NCI-H1436 (cell line): ENCODE data around the gene CCDC120.

ENCODE experiments used
- DNase-seq: peaks from one replicate; lab custom pipeline; 2025; lab: John Stamatoyannopoulos, UW

The CCDC120 gene, protein sequence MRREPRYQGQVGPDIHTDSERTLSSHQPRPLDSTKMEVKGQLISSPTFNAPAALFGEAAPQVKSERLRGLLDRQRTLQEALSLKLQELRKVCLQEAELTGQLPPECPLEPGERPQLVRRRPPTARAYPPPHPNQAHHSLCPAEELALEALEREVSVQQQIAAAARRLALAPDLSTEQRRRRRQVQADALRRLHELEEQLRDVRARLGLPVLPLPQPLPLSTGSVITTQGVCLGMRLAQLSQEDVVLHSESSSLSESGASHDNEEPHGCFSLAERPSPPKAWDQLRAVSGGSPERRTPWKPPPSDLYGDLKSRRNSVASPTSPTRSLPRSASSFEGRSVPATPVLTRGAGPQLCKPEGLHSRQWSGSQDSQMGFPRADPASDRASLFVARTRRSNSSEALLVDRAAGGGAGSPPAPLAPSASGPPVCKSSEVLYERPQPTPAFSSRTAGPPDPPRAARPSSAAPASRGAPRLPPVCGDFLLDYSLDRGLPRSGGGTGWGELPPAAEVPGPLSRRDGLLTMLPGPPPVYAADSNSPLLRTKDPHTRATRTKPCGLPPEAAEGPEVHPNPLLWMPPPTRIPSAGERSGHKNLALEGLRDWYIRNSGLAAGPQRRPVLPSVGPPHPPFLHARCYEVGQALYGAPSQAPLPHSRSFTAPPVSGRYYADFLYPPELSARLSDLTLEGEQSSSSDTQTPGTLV

DNA sequence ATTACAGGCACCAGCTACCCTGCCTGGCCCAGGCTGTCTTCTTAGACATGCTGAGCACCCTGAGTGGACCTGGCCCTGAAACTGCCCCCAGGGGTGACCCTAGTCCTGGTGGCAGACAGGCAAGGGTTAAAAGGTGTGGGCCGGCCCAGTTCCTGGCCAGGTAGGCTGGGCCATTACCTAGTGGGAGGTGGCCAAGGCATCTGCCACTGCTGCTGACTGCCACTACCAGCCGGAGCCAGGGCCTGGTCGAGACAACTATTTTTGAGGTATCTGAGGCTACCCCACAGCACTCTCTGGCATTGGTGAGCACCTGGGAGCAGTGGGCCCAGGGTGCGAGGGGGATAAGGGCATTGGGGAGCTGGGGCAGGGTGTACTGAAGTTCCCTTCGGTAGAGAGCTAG, at the start of gene CCDC120:
TSS of gene CCDC120 (plus strand) at position 206 of the 400 bp plus-strand sequence. CDS start 3,043 bp downstream, outside the sequence.
- DNase-seq: no peak

DNA sequence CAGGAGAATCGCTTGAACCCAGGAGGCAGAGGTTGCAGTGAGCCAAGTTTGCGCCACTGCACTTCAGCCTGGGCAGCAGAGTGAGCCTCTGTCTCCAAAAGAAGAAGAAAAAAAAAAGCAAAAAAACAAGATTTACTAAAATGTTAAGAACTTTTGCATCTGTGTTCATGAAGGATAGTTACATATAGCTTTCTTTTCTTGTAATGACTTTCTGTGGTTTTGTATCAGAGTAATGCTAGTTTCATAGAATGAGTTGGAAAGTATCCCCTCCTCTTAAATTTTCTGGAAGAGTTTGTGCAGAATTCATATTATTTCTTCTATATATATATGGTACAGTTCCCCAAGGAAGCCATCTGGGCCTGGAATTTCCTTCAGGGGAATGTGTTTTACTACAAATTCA, 39.7 kb upstream of the CCDC120 start:
- no peak for DNase-seq

DNA sequence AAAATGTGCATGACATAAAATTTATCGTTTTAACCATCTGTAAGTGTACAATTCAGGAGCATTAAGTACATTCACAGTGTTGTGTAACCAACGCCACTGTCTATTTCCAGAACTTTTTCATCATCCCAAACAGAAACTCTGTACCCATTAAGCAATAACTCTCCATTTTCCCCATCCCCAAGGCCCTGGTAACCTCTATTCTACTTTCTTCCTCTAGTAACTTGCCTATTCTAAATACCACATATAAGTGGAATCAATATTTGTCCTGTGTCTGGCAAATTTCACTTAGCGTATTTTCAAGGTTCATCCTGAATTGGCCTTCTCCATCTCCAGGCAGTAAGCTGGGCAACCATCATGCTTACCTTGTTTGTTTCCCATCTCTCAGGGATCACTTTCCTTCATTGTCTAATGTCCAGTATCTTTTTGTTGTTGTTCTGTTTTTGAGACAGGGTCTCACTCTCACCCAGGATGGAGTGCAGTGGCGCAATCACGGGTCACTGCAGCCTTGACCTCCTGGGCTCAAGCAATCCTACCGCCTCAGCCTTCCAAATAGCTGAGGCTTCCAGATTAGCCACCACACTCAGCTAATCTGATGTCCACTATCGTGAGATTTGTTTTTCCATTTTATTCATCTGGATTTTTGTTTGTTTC, 39.1 kb upstream of the CCDC120 start:
- no peak for DNase-seq

DNA sequence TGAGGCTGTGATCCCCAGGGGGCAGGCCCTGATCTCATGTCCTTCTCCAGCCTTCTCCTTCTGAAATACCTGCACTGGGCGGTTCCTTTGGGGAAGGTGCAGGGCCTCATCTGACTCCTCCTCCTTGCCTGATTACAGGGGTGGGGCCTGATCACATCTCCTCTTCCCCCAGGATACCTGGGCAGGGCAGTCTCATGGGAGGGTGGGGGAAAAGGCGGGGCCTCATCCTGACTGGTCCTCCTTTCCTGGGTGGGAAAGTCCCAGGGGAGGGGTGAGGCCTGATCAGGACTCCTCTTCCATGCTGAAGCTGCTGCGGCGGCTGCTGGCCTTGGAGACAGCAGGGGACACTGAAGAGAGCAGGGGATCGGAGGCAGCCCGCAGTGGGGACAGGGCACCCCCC, 28.9 kb upstream of the CCDC120 start:
- no peak for DNase-seq

DNA sequence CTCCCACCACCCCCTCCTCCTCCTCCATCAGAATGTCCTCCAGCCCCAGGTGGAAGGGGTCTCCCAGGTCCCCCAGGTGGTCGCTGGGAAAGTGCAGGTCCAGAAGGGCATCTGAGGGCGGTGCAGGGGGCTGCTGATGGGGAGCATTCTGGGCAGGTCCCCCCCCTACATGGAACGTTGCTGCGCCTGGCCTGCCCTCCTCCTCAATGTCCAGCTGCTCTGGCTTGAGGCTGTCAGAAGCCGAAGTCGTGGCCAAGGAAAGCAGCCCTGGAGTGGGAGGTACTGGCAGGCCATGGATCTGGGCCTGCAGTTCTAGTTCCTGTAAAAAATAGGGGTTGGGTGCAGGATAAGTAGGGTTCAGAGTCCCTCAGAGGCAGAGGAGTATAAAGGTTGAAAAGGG, 28.5 kb upstream of the CCDC120 start:
- DNase-seq: no peak

DNA sequence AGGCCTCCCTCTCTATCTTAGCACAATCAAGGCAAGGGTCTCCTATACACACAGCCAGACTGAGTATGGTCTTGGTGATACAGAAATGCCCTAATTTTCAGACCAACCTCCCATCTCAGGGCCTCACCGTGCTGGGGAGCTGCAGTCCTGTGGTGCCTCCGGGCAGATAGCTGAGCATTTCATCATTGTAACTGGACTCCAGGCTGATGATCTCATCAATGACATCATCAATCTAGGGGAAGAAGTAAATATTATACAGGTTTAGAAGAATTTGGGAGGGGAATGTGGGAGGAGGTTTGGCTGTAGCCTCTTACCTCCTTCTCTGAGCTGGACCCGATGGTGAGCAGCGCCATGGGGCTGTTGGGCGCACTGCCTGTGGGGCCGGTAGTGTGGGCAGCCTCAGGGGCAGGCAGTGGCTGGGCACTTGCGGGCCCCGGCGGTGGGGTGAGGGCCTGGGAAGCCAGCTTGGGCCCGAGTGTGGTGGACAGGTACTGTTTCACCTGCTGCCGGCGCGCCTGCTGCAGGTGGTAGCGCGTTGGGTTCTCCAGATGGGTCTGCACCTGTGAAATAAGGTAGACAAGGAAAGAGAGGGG, 20.8 kb upstream of the CCDC120 start:
- DNase-seq: no peak

DNA sequence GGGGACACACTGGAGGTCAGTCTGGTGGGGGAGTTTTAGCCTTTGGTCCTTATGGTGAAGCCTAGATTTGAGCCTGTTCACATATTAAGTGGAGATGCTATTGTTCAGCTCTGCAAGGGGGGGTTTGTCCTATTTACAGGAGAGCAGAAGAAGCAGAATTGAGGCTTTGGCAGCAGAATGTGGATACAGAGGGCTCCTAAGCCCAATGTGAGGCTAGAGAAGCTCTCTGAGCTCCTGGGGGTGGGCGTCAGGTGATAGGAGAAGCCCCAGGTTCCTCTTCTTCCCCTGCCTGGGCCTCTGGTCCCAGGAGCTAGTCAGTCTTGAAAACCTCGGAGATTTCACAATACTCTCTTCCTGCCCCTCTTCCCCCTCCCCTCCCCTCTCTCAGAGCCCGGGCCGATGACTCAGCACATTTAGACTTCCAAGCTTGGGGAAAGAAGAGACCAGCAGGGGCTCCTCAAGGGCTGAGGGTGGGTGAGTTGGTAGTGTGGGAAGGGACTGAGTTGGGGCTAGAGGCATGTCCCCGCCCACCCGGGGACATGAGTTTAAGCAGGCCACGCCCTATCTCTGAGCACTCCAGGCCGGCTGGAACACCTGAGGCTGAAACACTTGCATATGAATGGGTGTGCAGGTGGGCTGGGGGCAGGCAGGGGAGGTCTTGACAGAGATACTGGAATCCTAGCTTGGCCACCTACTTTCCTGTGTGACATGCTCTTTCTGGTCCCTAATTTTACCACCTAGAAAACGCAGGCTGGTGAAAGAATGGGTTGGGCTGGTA, 19.0 kb upstream of the CCDC120 start:
- DNase-seq: peak; percentile 66

DNA sequence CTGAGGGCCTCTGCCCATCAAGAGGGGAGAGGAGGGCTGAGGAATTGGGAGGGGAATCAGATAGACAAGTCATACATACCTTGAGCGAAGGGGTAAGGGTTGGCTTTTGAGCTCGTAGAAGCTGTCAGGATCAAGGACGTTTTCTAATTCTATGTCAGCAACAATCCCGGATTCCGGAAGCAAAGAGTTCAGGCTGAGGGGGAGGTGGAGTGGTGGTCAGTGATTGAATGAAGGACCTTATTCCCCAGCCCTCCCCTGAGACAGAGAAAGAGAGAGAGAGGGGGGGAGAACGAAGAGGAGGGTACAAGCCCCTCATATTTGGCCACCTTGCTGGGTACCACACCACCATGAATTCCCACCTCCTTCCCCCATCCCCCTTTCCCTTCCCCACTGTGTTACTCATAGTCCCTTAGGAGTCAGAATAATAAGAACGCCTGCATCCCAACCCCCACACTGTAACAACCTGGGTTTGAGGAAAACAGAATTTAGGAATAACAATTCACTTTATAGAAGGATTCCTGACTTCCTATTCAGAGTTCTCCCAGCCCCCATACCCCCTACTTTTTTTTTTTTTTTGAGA, 18.3 kb upstream of the CCDC120 start:
- no peak for DNase-seq

DNA sequence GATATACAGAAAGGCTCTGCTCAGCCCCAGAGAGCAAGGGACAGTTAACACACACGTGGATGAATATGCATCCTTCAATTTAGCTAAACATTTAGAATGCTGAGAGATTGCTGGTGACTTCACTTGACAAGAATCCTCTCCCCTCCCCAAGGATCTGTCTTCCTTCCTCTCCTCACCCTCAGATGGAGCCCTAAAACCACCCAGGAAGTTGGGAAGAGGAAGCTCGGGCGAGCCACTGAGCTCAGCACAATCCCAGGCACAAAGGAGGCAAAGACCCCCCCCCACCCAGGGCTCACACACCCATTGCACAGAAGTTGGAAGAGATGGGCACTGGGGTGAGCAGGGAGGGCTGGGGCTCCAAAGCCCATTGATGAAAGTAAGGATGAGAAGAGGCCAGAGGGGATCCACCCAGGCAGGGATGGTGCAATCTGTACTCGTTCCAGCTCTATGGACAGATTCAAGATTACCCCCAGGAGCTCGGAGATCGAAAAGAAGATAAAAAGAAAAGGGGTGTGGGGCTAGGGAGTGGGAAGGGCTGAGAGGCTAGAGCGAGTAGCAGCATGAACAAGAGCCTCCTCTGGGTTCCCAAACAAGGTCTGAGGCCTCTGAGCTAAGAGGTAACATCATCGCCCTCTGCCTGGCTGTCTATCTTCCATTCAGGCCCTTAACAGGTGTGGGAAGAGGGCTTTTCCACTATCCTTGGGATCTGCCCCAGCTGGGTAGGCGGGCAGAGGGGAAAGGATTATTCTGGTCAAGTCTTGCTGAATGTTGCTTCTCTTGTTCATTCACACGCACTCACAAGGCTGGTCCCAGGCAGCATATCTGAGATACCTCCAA, 16.8 kb upstream of the CCDC120 start:
- DNase-seq: no peak

DNA sequence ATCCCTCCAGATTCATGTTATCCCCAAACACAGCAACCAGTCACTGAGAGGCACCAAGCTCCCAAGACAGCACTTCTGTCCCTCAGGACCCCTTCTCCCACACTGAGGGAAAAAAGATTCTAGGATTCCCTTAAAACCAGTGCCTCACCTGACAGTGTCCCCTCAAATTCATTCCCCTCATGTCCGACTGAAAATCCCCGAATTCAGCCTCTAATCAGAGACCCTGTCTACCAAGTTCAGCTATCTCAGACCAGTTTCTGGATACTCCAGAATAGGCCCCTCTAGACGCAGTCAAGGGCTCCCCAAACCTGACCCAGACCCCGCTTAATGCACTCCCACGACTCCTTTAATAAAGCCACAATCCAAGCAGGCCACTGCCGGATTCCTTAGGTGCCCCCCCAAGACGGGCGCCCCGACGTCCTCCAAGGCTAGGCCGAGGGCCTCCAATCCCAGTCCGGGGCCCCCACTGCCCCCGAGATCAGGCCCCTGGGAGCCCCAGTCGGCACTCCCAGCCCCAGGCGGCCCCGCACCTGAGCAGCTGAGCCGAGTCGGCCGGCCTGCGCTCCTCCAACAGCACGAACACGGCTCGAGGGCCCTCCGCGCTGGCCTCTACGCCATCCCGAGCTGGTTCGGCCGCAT, 16.1 kb upstream of the CCDC120 start:
- DNase-seq: no peak

DNA sequence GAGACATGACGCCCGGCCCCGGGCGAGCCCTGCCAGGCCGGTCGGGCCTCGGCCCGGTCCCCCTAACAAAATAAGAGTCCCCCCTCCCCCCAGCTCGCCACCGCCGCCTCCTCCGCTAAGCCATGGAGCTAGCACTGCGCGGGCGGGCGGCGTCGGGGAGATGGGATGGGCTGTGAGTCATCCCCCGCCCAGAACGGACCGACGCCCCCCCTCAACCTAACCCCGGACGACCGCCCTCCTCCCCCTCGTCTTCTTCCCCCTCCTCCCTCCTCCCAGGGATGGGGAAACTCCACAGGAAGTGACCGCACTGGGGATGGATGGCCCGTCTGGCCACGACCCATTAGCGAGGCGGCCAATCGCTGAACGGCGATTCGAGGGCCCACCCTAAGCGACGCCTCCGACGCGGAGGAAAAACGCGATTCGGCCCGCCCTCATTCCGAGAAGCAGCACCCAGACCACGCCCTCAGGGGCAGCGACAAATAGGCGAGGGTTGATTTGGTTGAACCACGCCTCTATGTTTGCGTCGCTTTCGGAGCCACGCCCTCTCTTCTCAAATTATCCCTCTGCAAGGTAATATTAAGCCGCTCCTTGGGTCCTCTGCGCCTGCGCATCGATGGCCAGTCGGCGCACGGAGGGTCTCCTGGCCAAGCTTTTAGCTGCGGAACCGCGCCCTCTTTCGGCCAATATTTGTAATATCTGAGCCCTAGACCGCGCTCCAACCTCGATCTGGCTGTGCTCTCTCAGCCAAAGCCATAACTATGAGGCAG, 15.4 kb upstream of the CCDC120 start, which contains the start of gene TFE3:
TSS of gene TFE3 (minus strand) at position 138 of the 767 bp plus-strand sequence. CDS start at position 7, 131 bp downstream.
- peak; percentile 96 for DNase-seq

DNA sequence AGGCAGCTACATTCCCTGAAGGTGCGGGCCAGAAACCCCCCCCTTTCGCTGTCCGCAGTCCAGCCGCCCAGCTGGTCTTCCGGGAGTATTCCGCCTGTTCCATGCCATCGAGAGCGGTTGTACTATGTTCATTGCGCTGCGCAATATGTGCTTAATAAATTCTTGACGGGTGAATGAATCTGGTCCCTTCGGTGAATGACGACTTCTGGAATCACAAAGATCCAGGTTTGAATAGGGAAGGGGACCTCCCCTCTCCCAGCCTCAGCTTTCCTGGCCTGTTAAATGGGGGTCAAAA, 14.9 kb upstream of the CCDC120 start:
- no peak for DNase-seq

DNA sequence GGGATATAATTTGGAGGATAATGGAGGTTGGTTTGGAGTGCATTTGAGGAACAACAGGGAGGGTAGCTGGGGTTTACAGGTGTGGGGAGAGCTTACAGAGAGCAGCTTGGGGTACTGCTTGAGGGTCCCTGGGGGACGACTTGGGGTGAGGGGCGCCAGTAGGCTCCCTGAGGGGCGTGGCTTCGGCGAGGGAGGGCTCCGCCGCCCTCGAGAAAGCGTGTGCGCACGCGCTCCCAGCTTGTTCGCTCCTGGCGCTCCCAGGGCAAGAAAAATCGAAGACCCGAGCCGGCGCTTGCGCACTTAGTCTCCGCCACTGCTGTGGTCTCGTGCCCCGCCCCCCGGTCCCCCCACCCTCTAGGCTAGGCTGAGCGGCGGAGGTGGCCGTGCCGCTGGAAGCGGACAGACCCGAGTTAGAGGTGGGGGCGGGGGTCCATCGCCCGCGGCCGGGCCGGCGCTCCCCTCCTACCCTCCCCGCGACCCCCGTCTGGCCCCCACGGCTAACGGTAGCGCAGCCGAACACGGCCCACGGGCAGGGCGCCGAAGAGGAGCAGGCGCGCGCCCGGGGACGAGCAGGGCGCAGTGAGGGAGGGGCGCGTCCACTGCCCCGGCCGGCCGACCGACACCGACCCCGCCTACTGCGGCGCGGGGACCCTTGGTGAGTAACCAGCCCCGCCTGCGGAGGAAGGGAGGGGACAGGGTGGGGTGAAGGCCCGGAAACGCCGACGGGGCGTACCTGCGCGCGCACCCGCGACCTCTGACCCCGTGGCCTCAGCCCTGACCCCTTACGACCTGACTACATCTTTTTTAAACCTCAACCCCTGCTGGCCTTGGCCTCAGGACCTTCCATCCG, 5.4 kb upstream of the CCDC120 start:
- peak; percentile 71 for DNase-seq

DNA sequence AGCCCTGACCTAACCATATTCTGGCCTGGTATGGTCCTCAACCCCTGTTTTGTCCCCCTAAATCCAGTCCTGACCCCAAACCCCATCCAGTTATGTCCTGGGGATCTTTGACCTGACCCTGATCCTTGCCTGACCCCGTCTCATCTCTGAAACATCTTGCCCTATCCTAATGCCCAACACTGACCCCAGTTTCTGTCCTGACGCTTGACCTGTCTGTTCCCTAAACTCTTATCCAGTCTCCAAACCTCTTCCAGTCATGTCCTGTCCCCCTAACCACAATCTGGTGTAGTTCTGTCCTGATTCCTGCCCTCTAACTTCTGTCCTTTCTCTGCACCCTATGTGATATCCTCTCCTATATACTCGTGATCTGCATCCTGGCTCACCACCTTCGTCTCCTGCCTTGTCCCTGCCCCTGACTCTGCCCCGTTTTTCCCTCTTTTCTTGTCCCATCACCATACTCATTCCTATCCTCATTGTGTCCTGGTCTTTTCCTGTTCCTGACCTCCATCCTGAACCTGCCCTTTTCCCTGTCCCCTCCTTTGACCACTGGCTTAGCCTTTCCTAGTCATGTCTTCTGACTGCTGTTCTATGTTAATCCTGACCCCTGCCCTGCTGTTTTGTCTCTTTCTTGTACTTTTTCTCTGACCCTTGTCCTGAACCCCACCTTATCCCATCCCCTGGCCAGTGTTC, 4.6 kb upstream of the CCDC120 start:
- no peak for DNase-seq

DNA sequence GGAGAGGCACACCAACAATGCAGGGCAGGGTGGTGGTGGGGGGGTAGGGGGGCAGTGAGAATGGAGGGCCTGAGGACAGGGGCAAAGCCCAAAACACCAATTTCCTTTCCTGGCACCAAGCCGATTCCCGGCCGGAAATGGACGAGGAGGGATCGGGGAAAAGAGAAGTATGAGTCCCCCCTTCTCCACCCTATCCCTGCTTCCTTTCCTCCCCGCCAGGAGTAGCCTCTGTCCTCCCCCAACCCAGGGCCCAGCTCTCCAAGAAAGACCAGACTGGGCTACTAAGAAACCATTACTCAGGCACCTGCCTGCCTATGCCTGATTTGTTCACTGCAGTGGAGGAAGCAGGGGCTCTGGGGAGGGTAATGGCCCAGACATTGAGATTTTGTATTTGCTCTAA, 402 bp downstream of the CCDC120 start:
- no peak for DNase-seq

DNA sequence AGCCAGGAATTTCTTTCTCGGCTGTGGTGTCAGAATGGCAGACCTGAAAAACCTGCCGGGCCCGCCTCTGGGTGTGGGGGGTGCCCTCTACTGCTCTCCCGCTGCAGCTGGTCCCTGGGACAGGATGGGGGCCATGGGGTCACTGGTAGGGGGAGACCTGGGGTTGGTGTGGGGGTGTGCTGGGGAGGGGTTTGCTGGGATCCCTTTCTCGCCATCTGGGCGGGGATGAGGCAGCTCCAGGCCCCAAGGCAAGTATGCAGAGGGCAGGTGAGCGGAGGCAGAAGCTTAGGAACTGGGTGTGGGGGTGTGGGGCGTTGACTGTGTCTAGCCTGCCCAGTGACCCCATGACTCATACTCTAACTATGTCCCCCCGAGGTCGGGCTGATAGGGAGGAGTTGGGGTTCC, 884 bp downstream of the CCDC120 start:
- no peak for DNase-seq

DNA sequence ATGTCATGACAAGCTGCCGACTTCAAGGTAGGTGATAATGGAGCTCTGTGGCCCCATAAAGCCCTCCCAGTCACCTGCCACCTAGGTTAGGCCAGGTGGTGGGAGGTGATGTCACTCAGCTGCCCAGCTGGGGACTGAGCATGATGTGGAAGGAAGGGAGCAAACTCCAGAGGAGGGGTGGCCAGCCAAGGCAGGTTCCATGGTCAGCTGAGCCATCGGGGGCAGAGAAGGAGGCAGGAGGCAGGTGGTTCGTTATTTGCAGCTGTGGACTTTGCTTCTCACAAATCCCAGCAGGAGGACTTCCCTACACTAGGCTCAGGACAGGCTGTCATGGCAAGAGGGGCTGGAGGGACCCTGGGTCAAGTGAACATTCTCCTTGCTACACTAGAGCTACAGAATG, 2.1 kb downstream of the CCDC120 start:
- no peak for DNase-seq

DNA sequence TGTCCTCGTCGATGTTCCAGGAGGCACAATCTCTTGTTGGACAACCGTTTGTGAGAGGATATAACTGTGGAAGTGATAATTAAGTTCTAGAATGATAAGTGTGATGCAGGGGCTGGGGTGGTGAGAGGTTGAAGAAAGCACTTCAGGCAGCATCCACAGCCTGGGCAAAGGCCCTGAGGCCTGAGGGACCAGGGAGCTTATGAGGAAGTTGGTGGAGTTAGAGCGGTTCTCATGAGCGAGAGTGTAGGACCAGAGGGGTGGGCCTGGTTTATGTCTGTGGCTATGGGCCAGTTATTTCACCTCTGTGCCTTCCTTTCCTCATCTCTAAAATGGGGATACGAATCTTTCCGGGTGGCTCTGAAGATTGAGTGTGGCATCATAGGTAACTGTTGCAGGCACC, 2.7 kb downstream of the CCDC120 start:
- no peak for DNase-seq
